SU-DHL-6 (cell line): ENCODE measurements around the gene MICAL2.

Source experiments
- CTCF ChIP-seq: fragments of 200-600 bp; sonication (generic); IDR thresholded peaks from one replicate; pipeline ENCODE4 v1.5.1; 2017; ENCODE audit warnings: antibody characterized with exemption, mild to moderate bottlenecking, low read length, moderate library complexity; ENCODE audit not compliant: insufficient read depth, poor library complexity, severe bottlenecking
- EZH2phosphoT487 ChIP-seq: fragments of 200-600 bp; sonication (generic), shearing (Covaris generic); conservative IDR thresholded peaks from 2 replicates; pipeline ENCODE4 v1.6.1; 2018; ENCODE audit warnings: mild to moderate bottlenecking, antibody characterized with exemption, low read length, moderate library complexity, mixed read lengths

- TF ChIP-seq CTCF, result no peak
- no peak for TF ChIP-seq EZH2phosphoT487
Observed at GRCh38 chr11:12174477-12175143, 64.2 kb downstream of the MICAL2 start.
